Measurements from ENCODE around the gene ZGPAT.

- TF ChIP-seq CTCF (IDR thresholded peaks at IDR 0.05; ENCODE audit: extremely low read depth in 1 of 2, insufficient read depth in 1 of 2, low read depth in 1 of 2, low read length in 2 of 2) (no peak), MAX (IDR thresholded peaks at IDR 0.05; ENCODE audit: insufficient read depth, insufficient read length) (no peak)
Measured at GRCh38 chr20:63718996-63719395, 11.2 kb downstream of the ZGPAT start.
